Choroid plexus epithelial cell (primary cell): ENCODE data around the gene TTC7B.

ENCODE experiments used
- DNase-seq: peaks from one replicate; pipeline ENCODE4 v3.0.0-alpha.2; 2010; ENCODE audit warnings: low read depth
- H3K4me3 ChIP-seq: 2 replicates; pipeline ENCODE4 v1.5.1; 2011; ENCODE audit warnings: low read depth, mild to moderate bottlenecking, control low read depth, low read length, moderate library complexity
- CTCF ChIP-seq: conservative IDR thresholded peaks from 2 replicates; pipeline ENCODE4 v1.5.1; 2011; ENCODE audit warnings: low read depth, mild to moderate bottlenecking, control low read depth, inconsistent platforms, low read length, moderate library complexity

The TTC7B gene

GRCh38 chr14:90721619-90722305 lies 94.5 kb downstream of the TTC7B start:
- H3K4me3 ChIP-seq = no peak overlapping the region
- no peak for DNase-seq
- no peak for TF ChIP-seq CTCF

- TF ChIP-seq CTCF = no peak
- DNase-seq = no peak
- H3K4me3 ChIP-seq = no peak overlapping the region
These were observed 95.4 kb downstream of the TTC7B start for GRCh38 chr14:90720832-90721231.

- TF ChIP-seq CTCF = no peak
- DNase-seq = peak; percentile 41
These were observed 95.9 kb downstream of the TTC7B start for GRCh38 chr14:90720336-90720735.

GRCh38 chr14:90717916-90718315 lies 98.3 kb downstream of the TTC7B start:
- TF ChIP-seq CTCF = no peak
- DNase-seq = peak; percentile 86

More at GRCh38 chr14:90720336-90720735, 95.9 kb downstream of the TTC7B start:
- no peak overlapping the region for H3K4me3 ChIP-seq

GRCh38 chr14:90715993-90716392 lies 100.2 kb downstream of the TTC7B start:
- no peak overlapping the region for H3K4me3 ChIP-seq
- no peak for DNase-seq
- no peak for TF ChIP-seq CTCF

More at GRCh38 chr14:90717916-90718315, 98.3 kb downstream of the TTC7B start:
- no peak overlapping the region for H3K4me3 ChIP-seq

- no peak for TF ChIP-seq CTCF
- no peak overlapping the region for H3K4me3 ChIP-seq
- no peak for DNase-seq
These were observed 100.7 kb downstream of the TTC7B start for GRCh38 chr14:90715495-90715894.

- no peak for TF ChIP-seq CTCF
- H3K4me3 ChIP-seq = no peak overlapping the region
- DNase-seq = peak; percentile 45
These were observed 101.4 kb downstream of the TTC7B start for GRCh38 chr14:90714811-90715210.
